Osteoblast (primary cell): ENCODE results near the gene UBE2V1. TPM values are rescaled to one million over a fixed set of nuclear protein-coding genes. Genes with fewer than 3 reads are reported as not detected.

ENCODE experiments used
- DNase-seq: peaks from one replicate; pipeline ENCODE4 v3.0.0; 2011; ENCODE audit warnings: low spot score, mixed read lengths; ENCODE audit not compliant: insufficient read length; ENCODE audit errors: missing footprints
- H2AFZ ChIP-seq: 2 replicates; pipeline ENCODE4 v1.6.0; 2011; ENCODE audit warnings: mild to moderate bottlenecking, low read length
- H3K27ac ChIP-seq: 2 replicates; pipeline ENCODE4 v1.5.1; 2011; ENCODE audit warnings: mild to moderate bottlenecking, low read depth, low read length, moderate library complexity
- H3K27me3 ChIP-seq: 2 replicates; pipeline ENCODE4 v1.6.0; 2012; ENCODE audit warnings: mild to moderate bottlenecking, control low read depth, inconsistent platforms, low read length, moderate library complexity; ENCODE audit not compliant: insufficient read depth
- H3K36me3 ChIP-seq: 2 replicates; pipeline ENCODE4 v1.5.1; 2011; ENCODE audit warnings: mild to moderate bottlenecking, low read length, control low read depth, moderate library complexity; ENCODE audit not compliant: insufficient read depth
- H3K4me1 ChIP-seq: 2 replicates; pipeline ENCODE4 v1.5.1; 2011; ENCODE audit warnings: mild to moderate bottlenecking, low read length, control low read depth, moderate library complexity; ENCODE audit not compliant: insufficient read depth
- H3K4me2 ChIP-seq: 2 replicates; pipeline ENCODE4 v1.6.0; 2011; ENCODE audit warnings: mild to moderate bottlenecking, low read length; ENCODE audit not compliant: insufficient read depth
- H3K4me3 ChIP-seq: fragments of 200-600 bp; sonication (generic); 3 replicates; pipeline ENCODE4 v1.5.1; 2012; ENCODE audit warnings: mild to moderate bottlenecking, low read length, inconsistent platforms; ENCODE audit not compliant: insufficient read depth
- H3K79me2 ChIP-seq: 2 replicates; pipeline ENCODE4 v1.6.0; 2012; ENCODE audit warnings: mild to moderate bottlenecking, low read length, control low read depth, inconsistent platforms; ENCODE audit not compliant: insufficient read depth
- H3K9me3 ChIP-seq: 2 replicates; pipeline ENCODE4 v1.5.1; 2011; ENCODE audit warnings: low read depth, low read length, control low read depth
- H4K20me1 ChIP-seq: 2 replicates; pipeline ENCODE4 v1.6.0; 2012; ENCODE audit warnings: mild to moderate bottlenecking, low read length, control low read depth; ENCODE audit not compliant: insufficient read depth
- total RNA-seq: library from RNA; depleted of rRNA; stranded (reverse); fragments of >200 nt; gene quantifications from 2 replicates; pipeline ENCODE4 v1.2.3, GENCODE V29; 2012
- TF ChIP-seq, protein P1 (sequence below): IDR thresholded peaks from 2 replicates; pipeline ENCODE4 v1.5.1; 2011; ENCODE audit warnings: mild to moderate bottlenecking, low read depth, low read length, moderate library complexity; ENCODE audit errors: extremely low read depth

UBE2V1 gene
- total RNA-seq, 1 donor = 90.8 TPM

DNA sequence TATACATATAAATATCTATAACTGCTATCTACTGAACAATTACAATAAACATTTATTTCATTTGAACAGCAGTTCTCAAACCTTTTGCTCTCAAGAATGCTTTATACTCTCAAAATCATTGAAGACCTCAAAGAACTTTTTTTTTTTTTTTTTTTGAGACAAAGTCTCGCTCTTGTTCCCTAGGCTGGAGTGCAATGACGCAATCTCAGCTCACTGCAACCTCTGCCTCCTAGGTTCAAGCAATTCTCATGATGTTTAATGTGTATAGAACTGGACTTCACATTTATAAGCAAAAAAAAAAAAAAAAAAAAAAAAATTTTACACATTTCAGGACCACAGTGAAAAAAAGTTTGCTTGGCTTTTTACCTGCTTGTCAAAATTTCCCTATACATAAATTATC, 11.7 kb downstream of the UBE2V1 start:
- no peaks in the 10 kb centered on the region for H3K27me3 ChIP-seq
- peaks cover 12% of the 10 kb centered on the region for H3K36me3 ChIP-seq
- no peak overlapping the region for H3K27ac ChIP-seq
- no peak overlapping the region for H3K4me2 ChIP-seq
- no peak overlapping the region for H2AFZ ChIP-seq
- H3K79me2 ChIP-seq = peaks cover 98% of the 10 kb centered on the region
- H3K4me3 ChIP-seq = no peak overlapping the region
- peaks cover 70% of the 10 kb centered on the region for H4K20me1 ChIP-seq
- H3K4me1 ChIP-seq = peaks cover 16% of the 10 kb centered on the region
- no peak for DNase-seq
- H3K9me3 ChIP-seq = no peaks in the 10 kb centered on the region
- TF ChIP-seq, protein P1, sequence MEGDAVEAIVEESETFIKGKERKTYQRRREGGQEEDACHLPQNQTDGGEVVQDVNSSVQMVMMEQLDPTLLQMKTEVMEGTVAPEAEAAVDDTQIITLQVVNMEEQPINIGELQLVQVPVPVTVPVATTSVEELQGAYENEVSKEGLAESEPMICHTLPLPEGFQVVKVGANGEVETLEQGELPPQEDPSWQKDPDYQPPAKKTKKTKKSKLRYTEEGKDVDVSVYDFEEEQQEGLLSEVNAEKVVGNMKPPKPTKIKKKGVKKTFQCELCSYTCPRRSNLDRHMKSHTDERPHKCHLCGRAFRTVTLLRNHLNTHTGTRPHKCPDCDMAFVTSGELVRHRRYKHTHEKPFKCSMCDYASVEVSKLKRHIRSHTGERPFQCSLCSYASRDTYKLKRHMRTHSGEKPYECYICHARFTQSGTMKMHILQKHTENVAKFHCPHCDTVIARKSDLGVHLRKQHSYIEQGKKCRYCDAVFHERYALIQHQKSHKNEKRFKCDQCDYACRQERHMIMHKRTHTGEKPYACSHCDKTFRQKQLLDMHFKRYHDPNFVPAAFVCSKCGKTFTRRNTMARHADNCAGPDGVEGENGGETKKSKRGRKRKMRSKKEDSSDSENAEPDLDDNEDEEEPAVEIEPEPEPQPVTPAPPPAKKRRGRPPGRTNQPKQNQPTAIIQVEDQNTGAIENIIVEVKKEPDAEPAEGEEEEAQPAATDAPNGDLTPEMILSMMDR = no peak

DNA sequence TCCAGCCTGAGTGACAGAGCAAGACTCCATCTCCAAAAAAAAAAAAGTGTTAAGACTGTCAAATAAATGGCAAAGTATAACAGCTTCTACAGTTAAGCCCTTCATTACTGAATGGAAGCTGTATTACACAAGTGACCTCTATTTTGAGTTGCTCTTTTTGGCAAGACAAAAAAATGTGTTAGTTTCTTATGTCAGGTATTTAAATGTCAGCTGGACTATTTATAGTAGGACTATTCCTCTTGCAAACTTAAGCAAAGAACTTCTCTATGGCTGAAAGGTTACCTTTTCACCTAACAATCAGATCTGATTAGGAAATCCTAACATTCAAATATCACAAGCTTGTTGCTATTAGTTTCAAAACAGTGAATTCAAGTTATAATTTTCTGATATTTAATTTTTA, 12.4 kb downstream of the UBE2V1 start:
- H3K4me3 ChIP-seq = no peak overlapping the region
- H3K79me2 ChIP-seq = peaks cover 98% of the 10 kb centered on the region
- no peak overlapping the region for H2AFZ ChIP-seq
- H4K20me1 ChIP-seq = peaks cover 74% of the 10 kb centered on the region
- no peak overlapping the region for H3K27ac ChIP-seq
- H3K36me3 ChIP-seq = peaks cover 20% of the 10 kb centered on the region
- H3K27me3 ChIP-seq = no peaks in the 10 kb centered on the region
- no peak overlapping the region for H3K4me2 ChIP-seq
- DNase-seq = no peak
- TF ChIP-seq, protein P1 = no peak
- H3K4me1 ChIP-seq = peaks cover 16% of the 10 kb centered on the region
- H3K9me3 ChIP-seq = no peaks in the 10 kb centered on the region

DNA sequence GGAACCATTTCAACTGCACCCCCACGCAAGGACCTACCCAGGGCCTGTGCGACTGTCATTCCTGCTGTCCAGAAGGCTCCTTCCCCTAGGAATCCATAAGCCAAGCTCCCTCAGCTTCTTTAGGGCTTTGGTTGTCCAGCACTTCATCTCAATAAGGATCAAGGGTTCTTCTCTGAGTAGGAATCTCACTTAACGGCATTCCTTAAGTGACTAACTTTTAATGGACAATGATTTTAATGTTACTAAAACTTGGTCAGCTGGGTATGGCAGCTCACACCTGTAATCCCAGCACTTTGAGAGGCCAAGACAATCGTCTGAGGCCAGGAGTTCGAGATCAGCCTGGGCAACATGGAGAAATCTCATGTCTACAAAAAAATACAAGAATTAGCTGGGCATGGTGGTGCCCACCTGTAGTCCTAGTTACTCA, 13.4 kb downstream of the UBE2V1 start:
- peaks cover 73% of the 10 kb centered on the region for H4K20me1 ChIP-seq
- H3K4me1 ChIP-seq = peaks cover 16% of the 10 kb centered on the region
- H3K36me3 ChIP-seq = peaks cover 30% of the 10 kb centered on the region
- no peaks in the 10 kb centered on the region for H3K27me3 ChIP-seq
- no peaks in the 10 kb centered on the region for H3K9me3 ChIP-seq
- H3K27ac ChIP-seq = no peak overlapping the region
- DNase-seq = no peak
- TF ChIP-seq, protein P1 = no peak
- H2AFZ ChIP-seq = no peak overlapping the region
- H3K79me2 ChIP-seq = peaks cover 98% of the 10 kb centered on the region
- H3K4me3 ChIP-seq = no peak overlapping the region
- H3K4me2 ChIP-seq = no peak overlapping the region

DNA sequence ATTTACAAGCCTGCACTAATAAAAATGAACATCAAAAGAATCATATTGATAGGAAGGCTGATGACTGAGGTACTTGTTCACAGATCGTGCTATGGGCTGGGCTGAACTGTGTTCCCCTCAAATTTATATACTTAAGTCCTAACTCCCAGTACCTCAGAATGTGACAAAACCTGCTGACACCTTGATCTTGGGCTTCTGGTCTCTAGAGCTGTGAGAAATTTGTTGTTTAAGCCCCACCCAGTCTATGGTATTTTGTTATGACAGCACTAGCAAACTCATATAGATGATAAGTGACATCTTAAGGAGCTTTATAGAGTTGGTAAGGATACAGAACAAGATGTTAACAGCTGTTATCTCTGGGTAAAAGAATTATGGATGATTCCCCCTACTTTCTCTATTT, 13.8 kb downstream of the UBE2V1 start:
- Histone ChIP-seq H3K36me3 (peaks cover 33% of the 10 kb centered on the region), H3K27ac (no peak overlapping the region), H3K79me2 (peaks cover 98% of the 10 kb centered on the region), H3K4me2 (no peak overlapping the region), H4K20me1 (peaks cover 77% of the 10 kb centered on the region), H3K27me3 (no peaks in the 10 kb centered on the region), H3K4me3 (no peak overlapping the region), H2AFZ (no peak overlapping the region), H3K4me1 (peaks cover 16% of the 10 kb centered on the region), H3K9me3 (no peaks in the 10 kb centered on the region)
- TF ChIP-seq, protein P1 = no peak
- no peak for DNase-seq
